IPS-15b (cell line): ENCODE data around the gene TXNL4A.

ENCODE experiments used
- H3K27me3 ChIP-seq: one replicate; pipeline ENCODE4 v1.6.1; 2013; ENCODE audit warnings: low read length; ENCODE audit not compliant: control insufficient read depth, insufficient read depth
- H3K36me3 ChIP-seq: one replicate; pipeline ENCODE4 v1.6.1; 2013; ENCODE audit warnings: low read length; ENCODE audit not compliant: control insufficient read depth, insufficient read depth
- H3K4me1 ChIP-seq: one replicate; pipeline ENCODE4 v1.6.1; 2013; ENCODE audit warnings: mild to moderate bottlenecking, low read length; ENCODE audit not compliant: control insufficient read depth, insufficient read depth
- H3K4me3 ChIP-seq: one replicate; pipeline ENCODE4 v1.5.1; 2013; ENCODE audit warnings: low read depth, low read length
- H3K9ac ChIP-seq: one replicate; pipeline ENCODE4 v1.6.1; 2013; ENCODE audit warnings: low read depth, mild to moderate bottlenecking, low read length
- H3K9me3 ChIP-seq: one replicate; pipeline ENCODE4 v1.6.1; 2013; ENCODE audit warnings: mild to moderate bottlenecking, low read length; ENCODE audit not compliant: control insufficient read depth, insufficient read depth

The TXNL4A gene

DNA sequence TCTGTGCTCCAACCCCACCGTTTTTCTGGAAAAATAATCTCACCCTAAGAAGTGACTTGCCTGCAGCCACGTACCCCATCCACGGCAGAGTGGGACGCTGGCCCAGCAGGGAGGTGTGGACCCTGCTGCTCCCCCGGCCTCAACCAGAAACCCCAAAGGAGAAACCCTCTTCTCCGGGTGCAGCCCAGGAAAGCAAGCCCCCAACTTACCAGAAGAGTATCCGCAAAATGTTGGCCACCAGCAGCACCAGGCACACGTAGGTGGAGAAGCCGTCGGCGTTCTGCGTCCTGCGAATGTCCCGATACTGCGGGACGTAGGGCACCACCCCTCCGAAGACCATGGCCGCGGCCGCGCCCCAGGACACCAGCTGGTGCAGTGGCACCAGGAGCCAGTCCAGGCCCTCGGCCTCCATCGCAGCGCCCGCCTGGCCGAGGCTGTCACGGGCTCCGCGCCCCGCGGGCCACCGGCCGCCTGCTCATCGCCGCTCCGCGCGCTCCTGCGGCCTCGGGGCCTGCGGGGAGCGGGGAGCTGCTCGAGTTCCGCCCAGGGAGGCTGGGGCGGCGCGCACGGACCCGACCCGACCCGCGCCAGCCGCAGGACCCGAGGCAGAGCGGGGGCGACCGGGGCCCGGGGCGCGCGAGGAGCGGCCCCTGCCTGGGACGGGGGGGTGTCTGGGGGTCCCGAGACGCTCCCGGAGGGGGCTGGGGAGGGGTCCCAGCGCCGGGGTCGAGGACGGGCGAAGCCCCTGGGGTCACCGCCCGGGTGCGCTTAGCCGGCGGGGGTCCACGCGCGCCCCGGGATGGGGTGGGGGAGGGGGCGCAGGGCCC is 37.6 kb downstream of the TXNL4A start:
- Histone ChIP-seq H3K9ac (no peak overlapping the region), H3K36me3 (peaks cover 2% of the 10 kb centered on the region), H3K4me3 (peak overlapping the region; percentile 58), H3K9me3 (no peaks in the 10 kb centered on the region), H3K4me1 (peaks cover 8% of the 10 kb centered on the region), H3K27me3 (peaks cover 37% of the 10 kb centered on the region)

DNA sequence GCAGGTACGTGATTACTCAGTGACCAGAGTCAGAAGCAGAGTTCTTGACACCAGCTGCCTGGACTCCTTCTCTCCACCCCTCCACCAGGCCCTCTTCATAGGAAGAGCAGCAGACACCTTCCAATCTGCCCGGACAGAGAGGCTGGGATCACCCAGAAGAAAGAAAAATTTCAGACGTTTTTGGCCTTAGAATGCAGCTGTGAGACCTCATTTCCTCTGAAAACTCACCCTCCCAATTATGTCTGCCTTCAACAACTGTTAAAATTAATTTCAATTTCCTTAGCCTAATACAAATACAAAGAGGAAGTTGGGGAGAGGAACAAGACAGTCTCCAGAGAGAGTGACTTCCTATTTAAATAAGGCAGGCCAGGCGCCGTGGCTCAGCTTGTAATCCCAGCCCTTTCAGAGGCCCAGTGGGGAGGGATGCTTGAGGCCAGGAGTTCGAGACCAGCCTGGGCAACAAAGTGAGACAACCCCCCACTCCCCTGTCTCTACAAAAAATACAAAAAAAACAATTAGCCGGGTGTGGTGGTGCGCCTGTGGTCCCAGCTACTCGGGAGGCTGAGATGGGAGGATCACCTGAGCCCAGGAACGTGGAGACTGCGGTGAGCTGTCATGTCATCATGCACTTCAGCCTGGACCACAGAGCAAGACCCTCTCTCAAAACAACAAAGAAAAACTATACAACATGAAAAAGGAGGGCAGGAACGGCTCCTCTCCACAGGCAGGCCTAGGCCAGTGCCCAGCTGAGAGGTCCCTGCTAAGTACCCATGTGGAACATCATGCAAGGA is 38.5 kb downstream of the TXNL4A start:
- Histone ChIP-seq H3K27me3 (peaks cover 30% of the 10 kb centered on the region), H3K9me3 (no peaks in the 10 kb centered on the region), H3K4me1 (peaks cover 4% of the 10 kb centered on the region), H3K36me3 (peaks cover 6% of the 10 kb centered on the region), H3K9ac (no peak overlapping the region), H3K4me3 (peak overlapping the region; percentile 58)

DNA sequence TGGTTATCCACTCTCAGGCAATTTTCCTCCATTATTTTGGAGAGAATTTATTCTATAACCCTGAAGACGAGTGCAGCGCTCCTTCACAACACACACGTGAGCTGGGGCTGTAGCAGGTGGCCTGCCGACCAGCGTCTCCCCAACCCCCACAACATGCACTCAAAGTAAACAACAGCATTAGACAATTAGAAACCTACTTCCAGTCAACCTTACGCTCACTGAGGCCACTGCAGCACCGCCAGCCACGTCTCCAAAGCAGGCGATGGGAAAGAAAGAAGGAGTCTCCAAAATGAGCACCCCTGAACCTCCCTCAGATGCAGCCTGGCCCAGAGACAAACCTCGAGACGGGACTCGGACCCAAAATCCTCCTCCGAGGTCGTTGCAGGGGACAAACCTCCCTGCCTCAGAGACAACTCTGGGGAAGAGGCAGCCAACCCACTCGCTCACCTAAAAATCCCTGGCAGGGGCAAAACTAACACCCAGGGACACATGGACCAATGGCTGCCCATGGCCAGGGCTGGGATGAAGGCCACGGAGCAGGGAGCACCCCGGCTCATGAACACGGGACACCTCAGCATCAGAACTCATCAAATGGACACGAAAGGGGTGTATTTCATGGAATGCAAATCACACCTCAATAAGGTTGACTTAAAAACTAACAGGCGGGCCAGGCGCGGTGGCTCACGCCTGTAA is 39.5 kb downstream of the TXNL4A start:
- Histone ChIP-seq H3K9ac (no peak overlapping the region), H3K36me3 (peaks cover 6% of the 10 kb centered on the region), H3K4me1 (no peaks in the 10 kb centered on the region), H3K9me3 (no peaks in the 10 kb centered on the region), H3K4me3 (no peak overlapping the region), H3K27me3 (peaks cover 21% of the 10 kb centered on the region)

DNA sequence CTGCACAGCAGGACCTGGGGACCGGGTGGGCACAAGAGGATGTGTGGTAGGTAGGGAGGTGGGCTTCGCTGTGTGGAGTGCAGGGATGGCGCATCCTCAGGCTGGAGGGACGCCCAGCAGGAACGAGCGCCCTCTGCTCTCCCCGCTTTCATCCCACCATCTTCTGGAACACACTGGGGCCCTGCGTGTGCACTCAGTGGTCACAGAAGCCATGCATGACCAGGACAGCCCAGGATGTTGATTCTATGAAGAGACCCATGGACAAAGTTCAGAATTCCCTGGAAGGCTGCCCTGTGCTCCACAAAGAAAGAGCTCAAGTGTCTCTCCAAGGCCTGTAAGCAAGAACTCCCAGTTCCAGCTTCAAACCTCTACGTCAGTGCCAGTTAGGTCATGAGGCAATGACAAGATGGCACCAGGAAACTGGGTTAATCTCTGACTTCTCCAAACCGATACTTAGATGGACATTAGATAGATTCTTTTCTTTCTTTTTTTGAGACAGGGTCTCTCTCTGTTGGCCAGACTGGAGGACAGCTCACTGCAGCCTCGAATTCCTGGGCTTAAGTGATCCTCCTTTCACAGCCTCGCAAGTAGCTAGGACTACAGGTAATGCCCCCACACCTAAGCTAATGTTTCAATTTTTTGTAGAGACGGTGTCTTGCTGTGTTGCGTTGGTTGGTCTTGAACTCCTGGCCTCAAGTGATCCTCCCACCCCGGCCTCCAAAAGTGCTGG is 40.3 kb downstream of the TXNL4A start:
- Histone ChIP-seq H3K9me3 (no peaks in the 10 kb centered on the region), H3K4me1 (no peaks in the 10 kb centered on the region), H3K36me3 (peaks cover 6% of the 10 kb centered on the region), H3K4me3 (no peak overlapping the region), H3K9ac (no peak overlapping the region), H3K27me3 (peaks cover 13% of the 10 kb centered on the region)

DNA sequence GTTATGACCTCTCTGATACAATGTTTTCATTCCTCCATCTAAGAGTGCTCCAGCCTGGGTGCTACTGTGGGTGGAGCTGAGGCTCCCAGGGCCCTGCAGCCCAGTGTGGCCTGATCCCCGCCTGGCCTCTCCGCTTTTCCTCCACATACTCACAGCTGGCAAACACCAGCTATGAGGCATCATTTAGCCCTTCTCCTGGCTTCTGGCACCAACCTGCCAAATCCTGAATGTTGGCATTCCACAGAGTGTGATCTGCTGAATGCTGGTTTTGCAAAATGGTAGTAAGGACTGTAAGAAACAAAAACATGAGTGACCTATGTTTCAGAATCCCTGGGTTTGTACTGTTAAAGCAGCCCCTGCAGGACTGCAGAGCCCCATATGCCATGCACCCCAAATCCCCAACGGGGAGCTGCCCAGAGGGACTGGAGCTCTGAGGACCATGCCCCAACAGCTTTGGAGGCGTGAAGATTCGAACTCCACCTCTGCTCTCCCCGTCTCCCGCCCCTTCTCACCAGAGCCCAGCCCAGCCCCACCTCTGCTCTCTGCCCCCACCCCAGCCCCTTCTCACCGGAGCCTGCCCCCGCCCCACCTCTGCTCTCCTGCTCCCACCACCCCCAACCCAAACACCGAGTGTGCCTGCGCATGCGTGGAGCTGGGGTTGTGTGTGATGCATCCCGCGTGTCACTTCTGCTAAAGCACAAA is 41.2 kb downstream of the TXNL4A start:
- Histone ChIP-seq H3K4me1 (no peaks in the 10 kb centered on the region), H3K27me3 (peaks cover 11% of the 10 kb centered on the region), H3K4me3 (no peak overlapping the region), H3K9ac (no peak overlapping the region), H3K36me3 (peaks cover 6% of the 10 kb centered on the region), H3K9me3 (no peaks in the 10 kb centered on the region)

DNA sequence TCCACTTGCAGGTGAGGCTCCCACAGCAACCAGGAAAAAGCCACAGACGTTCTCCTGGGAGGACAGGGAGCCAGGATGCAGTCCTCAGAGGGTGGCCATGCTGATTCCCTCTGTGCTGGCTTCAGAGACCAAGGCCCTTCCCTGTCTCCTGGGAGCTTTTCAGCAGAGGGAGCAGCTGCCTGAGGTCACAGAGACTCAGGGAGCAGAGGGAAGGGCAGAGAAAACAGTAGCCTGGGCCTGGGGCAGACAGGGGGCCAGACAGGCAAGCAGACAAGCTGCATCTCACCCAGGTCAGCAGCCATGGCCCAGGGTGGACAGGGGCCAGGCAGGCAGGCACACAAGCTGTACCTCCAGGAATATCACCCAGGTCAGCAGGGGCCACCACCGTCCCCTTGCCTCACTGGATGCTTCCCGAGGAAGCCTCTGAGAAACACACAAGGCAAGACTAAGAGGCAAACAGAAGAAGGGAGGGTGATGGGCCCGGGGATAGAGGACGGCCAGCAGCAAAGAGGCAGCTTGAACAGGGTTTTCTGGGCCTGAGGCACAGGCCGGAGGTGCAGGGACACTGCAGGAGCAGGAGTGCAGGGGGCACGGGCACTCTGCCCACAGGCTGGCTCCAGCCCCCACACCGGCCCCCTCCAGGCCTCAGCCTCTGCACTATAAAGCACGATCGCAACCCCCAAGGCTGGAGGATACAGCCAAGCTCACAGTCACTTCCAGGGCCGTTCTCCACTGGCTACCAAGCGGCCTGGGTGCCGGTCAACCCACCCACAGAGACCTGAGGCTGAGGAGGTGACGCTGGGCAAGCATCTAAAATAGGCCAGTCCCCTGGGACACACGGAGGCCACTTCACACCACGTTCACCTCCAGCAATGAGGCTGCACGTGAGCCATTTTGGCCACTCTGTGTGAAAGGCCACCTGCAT is 43.0 kb downstream of the TXNL4A start:
- Histone ChIP-seq H3K36me3 (peaks cover 6% of the 10 kb centered on the region), H3K4me3 (no peak overlapping the region), H3K4me1 (no peaks in the 10 kb centered on the region), H3K9ac (no peak overlapping the region), H3K9me3 (no peaks in the 10 kb centered on the region), H3K27me3 (peaks cover 8% of the 10 kb centered on the region)

DNA sequence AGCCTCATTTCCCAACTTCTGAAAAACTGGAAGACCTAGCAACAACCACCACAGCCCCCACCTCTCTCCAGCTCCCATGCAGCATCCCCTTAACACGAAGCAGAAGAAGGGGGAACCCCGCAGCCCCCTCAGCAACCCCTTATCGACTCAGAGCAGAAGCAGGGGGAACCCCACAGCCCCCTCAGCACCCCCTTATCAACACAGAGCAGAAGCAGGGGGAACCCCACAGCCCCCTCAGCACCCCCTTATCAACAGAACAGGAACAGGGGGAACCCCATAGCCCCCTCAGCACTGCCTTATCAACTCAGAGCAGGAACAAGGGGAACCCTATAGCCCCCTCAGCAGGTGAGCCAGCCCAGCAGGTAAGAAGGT is 43.6 kb downstream of the TXNL4A start:
- Histone ChIP-seq H3K4me1 (no peaks in the 10 kb centered on the region), H3K27me3 (peaks cover 2% of the 10 kb centered on the region), H3K9ac (no peak overlapping the region), H3K4me3 (no peak overlapping the region), H3K9me3 (no peaks in the 10 kb centered on the region), H3K36me3 (peaks cover 6% of the 10 kb centered on the region)

DNA sequence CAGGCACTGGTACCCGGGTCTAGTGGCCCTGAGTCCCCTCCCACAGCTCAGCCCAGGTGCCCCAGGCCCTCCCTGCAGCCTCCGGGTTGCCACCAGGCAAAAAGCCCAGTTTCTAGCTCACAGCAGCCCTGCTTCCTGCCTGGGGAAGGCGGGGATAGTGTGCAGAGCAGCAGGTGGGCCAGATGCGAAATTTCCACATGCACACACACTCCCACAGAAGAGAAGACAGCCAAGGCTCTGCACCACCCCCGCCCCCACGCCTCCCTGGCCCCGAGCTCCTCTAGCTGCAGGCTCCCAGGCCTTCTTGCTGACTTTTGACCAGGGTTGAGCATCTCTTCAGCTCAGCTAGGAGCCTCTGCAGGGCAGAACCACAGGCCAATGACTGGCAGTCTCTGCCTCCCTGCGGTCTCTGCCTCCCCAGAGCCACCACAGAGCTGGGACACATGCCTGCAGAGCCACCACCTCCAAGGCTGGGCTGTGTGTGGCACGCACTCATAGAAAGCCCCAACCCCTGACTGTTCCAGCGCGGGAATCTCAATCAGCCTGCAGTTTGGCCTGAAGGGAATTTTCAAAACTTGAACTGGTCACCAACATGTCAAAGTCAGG is 44.1 kb downstream of the TXNL4A start:
- no peak overlapping the region for H3K9ac ChIP-seq
- peaks cover 6% of the 10 kb centered on the region for H3K36me3 ChIP-seq
- H3K4me1 ChIP-seq: no peaks in the 10 kb centered on the region
- H3K27me3 ChIP-seq: no peaks in the 10 kb centered on the region
- no peak overlapping the region for H3K4me3 ChIP-seq
- no peaks in the 10 kb centered on the region for H3K9me3 ChIP-seq

DNA sequence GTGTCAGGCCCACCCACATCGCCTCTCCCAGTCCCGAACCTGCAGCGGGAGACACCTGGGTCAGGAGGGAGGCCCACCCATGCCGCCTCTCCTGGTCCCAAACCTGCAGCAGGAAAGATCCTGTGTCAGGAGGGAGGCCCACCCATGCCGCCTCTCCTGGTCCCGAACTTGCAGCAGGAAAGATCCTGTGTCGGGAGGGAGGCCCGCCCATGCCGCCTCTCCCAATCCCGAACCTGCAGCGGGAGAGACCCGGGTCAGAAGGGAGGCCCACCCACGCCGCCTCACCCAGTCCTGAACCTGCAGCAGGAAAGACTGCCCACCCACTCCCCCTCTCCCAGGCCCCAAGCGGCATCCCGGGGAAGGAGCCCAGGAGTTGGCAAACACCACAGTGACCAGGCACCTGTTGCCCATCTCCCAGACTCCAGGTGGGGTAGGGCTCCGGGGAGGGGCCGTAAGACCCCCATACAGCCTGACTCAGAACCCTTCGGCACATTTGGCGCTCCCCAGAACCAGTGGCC is 44.7 kb downstream of the TXNL4A start:
- H3K36me3 ChIP-seq: peaks cover 3% of the 10 kb centered on the region
- no peak overlapping the region for H3K4me3 ChIP-seq
- no peaks in the 10 kb centered on the region for H3K27me3 ChIP-seq
- no peaks in the 10 kb centered on the region for H3K4me1 ChIP-seq
- H3K9ac ChIP-seq: no peak overlapping the region
- no peaks in the 10 kb centered on the region for H3K9me3 ChIP-seq
